Superior temporal gyrus (tissue), 1 donor: ENCODE data around the gene GTF3C5.

Experiments
- DNase-seq: peaks from one replicate; pipeline ENCODE4 v3.0.0-alpha.2; 2016; ENCODE audit errors: extremely low spot score

GTF3C5 gene

DNA sequence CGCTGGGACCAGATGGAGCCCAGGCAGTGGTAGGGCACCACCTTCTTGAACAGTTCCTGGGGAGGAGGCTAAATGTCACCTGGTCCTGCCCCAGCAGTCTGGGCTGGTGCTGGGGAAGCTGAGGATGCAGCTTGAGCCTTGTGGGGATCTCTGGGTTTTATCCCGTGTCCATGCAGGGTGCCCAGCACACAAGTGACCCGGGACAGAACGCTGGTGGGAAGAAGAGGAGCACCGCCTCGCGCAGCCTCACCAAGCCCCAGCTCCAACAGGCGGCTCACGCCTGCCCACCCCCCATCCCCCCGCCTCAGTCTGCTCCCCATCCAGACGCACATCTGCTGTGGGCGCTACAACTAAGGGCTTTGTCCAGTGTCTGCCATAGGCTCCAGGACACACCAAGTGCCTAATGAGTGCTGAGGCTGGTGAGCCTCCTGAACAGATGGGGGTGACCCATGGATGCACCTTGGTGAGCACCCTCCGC is 76.5 kb downstream of the GTF3C5 start:
- DNase-seq = no peak
